ENCODE measurements around the gene IGF1.

The IGF1 gene

DNA sequence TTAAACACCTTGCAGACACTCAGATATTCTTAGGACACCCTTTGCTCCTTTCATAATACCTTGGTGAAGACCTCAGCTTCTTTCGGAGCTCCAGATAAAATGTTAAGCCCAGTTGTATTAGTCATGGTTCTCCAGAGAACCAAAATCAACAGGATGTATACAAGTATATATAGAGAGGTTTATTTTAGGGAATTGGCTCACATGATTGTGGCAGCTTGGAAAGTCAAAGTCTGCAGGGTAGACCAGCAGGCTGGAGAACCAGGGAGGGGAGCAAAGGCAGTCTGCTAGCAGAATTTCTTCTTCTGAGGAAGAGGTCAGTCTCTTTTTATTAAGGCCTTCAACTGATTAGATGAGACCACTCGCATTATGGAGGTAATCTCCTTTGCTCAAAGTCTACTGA is 6.9 kb upstream of the IGF1 start:
- DNase-seq, result no peak

DNA sequence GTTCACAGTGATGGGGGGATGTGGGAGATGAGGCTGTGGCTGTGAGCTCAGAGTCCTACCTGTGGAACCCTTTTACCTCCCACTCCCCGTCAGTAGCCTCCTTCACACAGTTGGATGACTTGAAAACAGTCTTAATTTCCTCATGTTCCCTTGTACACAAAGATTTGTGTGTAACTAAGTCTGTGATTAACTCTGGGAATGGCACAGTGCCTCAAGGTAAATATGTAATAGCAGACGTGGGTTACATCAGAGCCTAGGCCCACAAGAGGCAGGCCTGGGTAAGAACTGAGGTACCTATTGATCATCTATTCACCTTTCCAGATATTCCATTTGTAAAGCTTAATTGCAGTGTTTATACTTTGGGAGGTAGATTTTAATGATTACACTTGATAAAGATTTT is 5.8 kb upstream of the IGF1 start:
- no peak for DNase-seq

DNA sequence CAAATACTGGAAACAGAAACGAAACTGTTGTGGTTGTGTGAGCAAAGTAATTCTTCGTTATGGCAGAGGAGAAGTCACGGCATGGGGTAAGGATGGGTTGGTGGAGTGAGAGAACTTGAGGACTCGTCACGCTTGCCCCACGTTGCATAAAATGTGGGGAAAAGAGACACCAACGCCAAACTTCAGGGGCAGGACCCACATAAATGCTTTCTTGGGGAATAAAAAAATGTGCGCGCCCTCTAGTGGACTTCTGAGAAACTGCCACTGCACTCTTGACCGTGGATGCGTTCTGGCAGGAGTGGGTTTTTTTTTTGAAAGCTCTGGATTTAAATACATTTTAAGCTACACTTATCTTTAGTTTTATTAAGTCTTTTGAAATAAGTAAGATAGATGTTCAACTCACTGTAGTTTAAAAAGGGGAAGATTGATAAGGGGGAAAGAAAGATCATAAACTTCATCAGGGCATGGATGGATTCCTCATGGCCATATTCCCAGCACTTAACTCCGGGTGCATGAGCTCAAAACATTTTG is 4.1 kb upstream of the IGF1 start:
- DNase-seq, result no peak

DNA sequence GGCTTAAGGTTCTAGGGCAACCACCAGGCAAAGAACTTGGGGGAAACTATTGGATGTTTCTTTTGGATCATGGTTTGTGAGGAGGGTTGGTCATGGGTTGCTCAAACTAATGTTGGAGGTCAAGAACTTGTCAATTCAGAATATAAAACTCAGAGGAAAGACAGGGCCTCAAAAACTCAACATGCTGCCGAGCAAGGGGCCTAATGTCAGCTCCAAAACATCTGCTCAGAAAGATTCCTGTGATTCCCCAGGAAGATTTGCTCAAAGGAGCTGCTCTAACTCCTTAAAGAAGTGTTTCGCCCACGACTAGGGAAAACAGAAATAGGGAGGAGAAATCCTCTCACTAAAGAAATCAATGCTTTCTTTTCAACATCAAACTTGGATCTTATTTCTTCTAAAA is 3.7 kb upstream of the IGF1 start:
- DNase-seq, result no peak

DNA sequence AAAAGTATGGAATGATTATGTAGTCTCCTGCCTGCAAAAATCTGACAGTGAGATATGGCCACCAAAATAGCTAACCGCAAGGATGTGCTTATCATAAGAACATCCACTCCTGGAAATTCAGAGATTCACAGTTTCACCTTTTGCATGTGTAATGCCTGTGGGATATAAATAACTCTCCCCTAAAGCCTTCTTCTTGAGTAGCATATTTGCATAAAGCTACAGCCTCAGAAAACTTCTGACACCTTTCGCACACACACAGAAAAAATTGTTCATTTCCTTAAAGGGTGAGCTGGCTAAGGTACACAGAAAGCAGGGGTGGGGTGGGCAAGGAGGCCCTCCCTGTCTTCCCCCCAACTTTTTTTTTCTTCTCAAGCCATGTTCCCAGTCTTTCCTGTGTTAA is 3.1 kb upstream of the IGF1 start:
- DNase-seq, result no peak

DNA sequence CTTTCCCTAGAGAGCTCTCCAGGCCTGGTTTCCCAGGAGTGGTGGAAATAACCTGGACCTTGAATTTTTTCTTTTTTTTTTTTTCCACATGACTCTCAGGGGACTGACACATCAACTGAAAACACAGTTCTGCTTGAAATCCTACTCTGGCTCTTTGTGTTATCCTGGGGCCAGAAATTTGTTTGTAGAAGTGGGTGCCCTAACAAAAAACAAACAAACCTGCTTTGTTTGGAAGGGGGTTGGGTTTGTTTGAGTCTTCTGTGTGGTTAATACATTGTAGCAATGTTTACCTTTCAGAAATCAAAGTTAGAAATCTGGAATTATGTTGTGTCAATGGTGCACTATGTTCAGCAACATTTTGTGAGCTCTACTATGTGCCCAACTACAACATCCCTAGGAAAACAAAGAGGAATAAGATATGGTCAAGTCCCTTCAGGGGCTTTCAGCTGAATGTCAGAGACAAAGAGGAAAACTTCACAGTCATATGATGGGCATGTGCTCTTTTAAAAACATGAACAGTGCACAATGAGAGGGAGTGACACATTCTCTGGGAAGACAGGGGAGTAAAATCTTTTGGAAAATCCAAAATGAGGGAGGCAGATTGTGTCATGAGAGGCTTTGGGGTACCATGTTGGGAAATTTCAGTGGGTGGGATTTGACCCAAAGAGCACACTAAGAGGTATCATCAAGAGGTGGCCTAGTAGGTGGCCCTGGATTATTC is 1.5 kb upstream of the IGF1 start:
- DNase-seq, result no peak

DNA sequence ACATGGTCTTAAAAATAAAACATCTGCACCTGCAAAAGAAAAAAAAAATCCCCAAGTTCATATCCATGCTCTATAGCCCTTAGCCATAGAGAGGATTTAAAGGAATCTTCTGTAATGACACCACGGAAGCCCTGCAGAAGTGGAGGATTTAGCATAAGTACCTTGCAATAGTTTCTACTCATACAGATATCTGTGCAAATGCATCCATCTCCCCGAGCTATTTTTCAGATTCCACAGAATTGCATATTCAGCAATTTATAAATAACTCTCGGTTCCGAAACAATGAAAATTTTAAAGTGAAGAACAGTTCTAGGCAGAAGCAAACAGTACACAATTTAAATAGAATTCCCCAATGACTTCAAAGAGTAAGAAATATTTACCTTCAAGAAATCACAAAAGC is 424 bp downstream of the IGF1 start:
- no peak for DNase-seq

DNA sequence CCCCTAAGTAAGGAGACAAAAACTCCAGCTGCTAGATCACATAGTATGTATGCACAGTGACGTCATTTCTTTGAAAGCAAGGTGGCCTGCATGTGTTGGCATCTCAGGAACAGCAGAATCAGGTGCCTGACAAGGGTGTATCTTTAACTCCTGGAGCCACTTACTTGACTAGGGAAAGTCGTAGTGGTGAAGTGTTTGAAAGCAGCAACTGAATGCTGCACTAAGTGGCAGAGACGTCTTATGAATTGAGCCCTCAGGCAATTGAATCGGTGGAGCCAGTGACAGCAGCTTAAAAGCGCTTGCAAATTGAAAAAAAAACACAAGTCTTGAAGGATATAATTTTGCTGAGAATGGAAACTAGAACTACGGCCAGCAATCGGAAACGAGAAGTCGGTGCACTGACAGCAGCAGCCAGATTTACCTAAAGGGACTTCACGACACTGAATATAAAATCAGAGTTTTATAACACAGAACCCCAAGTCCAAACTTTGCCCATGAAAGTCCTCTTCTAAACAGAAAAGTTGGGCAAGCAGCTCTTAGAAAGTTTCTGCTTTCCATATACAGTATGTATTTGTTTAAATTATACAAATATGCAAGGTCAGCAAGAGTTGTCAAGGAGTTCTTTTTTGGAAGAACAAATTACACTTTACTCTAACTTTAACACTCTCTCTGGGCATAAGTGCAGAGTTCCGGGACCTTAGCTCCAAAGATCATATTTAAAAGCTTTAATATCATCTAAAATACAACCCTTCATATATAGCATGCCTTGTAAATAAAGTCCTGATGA is 1.1 kb downstream of the IGF1 start:
- DNase-seq, result no peak

DNA sequence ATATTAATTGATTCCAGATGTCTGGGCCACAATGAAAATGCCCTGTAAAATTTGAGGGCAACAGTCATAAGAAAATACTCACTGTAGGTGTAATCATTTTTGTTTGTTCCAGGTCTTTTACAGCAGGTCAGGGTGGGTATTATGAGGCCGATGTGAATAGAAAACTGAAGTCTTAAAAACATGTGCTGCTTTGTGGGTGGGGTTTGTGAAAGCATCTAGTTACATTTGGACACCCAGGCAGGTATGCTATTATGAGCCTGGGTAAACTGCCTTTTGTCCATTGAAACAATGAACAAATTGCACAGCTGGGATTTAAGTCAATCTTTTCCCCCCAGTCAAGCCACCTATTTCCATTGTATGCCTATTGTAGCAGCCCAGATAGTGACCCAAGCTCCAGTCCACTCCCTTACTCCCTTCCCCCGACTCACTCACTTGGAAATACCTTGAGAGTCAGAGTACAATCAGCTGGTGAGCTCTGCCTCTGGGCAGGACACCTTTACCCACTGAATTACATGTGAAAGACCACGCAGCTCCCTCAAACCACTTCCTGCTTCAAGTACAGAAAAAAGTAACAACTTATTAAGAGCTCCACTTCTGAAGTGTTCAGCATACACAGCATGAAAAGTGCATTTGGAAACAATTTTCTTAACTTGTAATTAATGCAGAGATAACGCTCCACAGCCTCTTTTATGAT is 1.8 kb downstream of the IGF1 start:
- no peak for DNase-seq

DNA sequence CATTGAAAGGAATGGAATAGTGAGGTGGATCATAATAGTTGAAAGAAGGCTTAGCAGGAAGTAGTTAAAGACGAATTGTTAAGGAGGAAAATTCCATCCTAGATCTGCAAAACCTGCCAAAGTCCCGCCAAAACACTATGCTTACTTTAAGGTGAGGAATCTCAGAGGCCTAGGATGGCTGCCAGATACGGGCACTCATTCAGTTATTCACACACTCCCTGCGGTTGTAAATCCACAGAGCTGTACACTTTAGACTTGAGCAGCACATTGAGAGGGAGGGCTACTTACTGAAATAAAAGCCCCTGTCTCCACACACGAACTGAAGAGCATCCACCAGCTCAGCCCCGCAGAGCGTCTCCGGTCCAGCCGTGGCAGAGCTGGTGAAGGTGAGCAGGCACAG is 5.0 kb downstream of the IGF1 start:
- DNase-seq, result no peak

DNA sequence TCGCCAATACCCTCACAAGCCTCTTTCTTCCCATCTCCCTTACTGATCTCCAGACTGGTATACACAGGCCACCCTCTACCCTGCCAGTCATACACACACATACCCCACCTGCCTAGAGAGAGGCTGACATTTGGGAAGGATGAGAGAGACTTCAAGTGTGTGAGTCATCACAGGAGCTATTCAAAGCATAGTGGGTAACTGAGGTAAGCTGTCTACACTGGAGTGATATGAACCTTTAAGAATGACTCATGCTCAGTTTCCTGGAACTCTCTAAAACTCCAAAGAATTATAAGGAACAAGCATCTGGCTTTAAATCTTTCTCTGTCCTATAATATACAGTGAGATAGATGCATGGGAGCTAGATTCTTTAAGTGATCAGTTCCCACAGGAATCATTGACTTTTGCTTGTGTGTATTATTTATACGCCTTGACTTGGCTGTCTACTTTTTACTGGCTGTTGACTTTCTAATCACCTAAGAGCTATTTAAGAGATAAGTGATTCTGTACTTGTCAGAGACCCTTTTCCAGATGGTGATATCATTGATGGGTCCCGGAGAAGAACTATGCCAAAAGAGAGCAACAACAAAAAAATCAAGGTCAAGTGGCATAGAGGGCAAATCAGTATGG is 5.8 kb downstream of the IGF1 start:
- no peak for DNase-seq

DNA sequence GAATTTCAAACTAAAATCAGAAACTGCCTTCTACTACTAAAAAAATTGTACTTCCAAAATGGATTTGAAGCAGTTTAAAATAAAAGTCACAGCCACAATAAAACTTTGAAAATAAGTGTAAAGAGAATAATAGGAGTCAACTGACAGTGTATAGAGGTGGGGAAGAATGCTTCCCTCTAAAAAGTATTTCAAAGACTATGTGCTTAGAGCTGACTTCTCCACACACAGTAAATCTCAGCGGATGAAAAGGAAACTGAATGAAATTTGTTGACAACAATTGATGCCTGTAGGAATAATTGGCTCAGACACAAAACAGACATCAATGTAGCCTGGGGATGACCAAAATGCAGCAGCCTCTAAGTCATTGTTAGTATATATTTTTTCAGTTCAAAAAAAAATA is 7.9 kb downstream of the IGF1 start:
- DNase-seq, result no peak

DNA sequence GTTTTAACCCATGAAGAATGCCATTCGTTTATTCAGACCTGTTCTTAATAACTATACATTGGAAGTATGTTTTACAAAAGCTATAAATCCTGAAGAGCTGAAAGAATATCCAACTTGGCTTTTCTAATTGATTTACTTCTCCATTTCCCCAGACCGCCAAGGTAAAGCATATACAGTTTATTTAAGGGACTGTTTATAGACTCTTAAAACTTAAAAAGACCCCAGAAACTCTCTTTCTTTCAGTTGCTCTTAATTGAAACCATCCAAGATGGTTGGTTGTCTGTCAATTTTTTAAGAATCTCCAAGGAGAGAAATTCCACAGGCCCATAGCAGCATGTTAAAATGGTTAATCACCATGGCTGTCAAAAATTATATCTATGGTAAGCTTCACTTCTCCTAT is 8.8 kb downstream of the IGF1 start:
- DNase-seq, result no peak

DNA sequence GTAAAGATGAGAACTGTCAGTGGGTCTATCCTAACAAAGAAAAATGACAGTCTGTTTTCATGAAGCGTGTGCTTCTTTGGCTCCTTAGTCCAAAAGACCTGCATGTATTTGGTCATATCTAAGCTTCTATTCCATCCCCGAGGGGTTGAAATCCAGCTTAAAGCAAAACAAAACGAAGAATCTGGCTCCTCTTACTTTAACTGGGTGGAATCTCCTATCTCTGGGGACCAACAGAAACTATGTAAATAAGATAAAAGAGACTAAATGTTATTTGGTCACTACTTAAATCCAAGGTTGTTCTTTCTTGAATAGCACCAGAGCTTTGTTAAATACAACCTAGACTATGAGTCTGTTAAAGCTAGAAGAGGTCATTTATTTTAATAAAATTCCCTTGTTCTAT is 9.4 kb downstream of the IGF1 start:
- DNase-seq, result no peak

DNA sequence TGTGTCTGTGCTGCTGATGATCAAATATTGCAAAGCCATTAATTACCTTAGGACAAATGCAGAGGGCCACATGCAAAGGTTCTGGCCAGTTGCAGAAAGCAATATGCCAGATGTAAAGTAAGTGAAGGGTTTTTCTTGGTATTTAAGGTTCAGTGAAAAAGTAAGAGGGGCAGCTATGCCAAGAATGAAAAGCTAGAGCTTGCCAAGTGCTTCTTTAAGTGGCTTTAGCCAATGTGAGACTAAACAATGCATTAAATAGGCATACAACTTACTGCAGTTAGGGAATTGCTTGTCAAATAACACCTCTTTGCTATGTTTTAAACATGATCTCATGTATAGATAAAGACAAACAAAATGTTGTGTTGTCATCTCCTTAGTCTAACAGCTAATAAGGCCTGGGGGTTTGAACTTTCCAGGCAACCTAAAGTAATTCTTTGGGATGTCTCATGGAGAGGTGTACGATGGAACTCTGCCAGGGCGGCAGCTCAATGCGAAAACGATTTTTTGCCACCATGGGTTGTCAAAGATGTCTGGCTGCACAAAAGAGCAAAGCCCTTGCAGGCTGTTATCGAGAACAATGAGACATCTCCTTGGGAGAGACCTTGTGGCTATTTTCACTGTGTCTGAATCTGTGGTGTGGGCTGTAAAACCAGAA is 12.0 kb downstream of the IGF1 start:
- DNase-seq, result no peak

DNA sequence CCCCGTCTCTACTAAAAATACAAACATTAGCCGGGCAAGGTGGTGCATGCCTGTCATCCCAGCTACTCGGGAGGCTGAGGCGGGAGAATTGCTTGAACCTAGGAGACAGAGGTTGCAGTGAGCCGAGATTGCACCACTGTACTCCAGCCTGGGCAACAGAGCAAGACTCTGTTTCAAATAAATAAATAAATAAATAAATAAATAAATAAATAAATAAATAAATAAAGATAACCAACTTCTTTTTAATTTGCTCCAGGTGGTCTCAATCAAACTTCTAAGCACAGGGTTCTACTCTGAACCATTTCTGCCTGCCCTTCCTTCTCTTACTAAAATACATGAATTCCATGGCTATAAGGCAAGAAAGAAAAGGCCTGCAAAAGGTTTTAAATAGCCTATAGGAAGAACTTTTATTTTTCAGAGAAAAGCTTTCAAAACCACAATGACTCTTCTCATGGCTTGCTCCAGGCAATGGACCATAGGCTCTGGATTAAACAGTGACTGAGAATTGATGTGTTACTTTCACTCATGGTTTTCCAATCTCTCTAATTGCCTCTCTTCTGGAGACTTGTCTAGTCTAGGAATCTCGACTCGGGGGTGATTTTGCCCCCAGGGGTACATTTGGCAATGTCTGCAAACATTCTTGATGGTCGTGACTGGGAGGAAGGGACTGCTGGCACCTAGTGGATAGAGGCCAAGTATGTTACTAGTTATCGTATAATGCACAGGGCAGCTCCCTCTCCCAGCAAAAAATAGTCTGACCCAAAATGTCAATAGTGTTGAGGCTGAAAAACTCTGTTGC is 14.4 kb downstream of the IGF1 start:
- DNase-seq, result no peak

DNA sequence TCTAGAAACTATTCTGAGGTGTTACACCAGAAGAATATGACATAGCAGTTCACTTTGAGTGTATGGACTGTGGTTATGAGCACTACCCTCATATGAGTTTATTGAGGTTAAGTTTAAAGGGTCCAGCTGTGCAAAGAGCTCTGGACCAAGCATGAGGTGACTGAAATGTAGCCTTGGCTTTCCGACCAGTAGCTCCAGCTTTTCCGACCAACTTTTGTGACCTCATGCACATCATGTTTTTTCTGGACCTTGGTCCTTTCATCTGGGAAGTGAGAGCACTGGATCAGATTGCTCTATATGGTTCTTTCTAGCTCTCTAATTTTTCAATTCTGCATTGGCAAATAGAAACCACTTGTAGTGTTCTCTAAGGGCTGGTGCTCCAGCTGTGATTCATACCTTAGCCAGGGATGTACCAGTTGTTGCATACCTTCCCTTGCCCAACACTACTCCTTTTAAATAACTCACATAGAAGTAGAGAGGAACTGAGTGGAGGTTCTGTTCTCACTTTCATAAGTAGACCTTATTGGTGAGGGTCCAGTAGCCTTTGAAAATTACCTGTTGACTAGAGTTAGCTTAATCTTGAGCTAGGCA is 16.6 kb downstream of the IGF1 start:
- DNase-seq, result no peak

DNA sequence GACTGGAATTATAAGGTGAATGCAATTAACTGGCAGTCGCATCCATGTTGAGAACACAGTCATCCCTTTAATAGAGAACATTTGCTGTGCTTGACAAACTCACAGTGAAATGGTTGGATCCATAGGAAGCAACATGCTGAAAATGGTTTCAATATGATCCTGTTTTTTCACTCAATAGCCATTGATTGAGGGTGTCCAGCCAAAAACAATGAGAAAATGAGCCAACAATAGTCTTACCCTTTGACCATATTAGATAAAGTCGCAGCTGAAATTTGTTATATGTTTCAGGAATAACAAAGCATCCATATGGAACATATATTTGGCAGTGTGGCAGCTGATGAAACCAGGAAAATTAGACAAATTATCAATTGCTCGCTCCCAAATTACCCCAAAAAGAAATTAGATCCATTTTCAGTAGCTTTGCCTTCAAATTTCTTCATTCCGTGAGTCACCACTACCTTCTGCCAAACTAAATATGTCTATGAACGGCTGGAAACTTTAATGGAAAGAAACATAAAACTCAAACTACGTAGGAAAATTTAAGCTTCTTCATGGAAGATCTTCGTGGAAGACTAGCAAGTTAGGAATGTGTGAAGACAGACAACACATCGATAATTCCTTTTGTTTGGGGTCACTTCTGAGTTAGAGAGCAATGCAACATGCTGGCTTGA is 17.4 kb downstream of the IGF1 start:
- no peak for DNase-seq

DNA sequence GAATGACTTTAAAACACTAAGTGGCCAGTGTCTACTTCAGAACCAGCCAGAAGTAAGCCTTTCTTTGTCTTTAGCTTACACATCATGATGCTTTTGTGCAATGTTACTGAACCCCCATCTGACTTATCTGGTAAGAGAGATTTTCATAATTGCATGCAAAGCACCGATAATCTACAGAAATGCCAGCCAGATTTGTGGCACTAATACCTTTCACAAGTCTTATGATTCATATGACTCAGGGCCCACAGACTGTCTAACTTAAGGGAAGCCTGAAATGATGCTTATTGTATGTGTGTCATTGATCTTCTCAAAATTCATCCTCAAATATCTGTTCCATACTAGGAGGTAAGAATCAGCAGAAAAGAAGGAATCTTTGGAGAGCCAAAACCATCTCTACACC is 18.0 kb downstream of the IGF1 start:
- no peak for DNase-seq

DNA sequence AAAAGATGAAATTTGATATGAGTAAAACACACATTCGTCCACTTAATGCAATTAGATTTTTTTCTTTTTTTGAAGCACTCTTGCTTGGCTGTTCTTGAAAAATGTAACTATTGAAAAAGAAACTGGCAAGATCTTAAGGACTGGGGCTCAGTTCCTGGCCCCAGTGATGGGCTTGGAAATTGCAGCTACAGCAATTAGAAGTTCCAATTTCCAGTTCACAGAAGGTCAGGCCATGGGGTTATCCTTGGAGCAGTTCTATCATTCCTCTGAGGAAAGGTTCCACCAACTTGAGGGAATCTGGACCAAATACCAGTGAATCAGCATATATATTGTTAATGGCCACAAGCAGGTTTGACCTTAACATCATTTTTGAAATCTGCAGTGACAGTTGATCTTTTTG is 18.9 kb downstream of the IGF1 start:
- no peak for DNase-seq

DNA sequence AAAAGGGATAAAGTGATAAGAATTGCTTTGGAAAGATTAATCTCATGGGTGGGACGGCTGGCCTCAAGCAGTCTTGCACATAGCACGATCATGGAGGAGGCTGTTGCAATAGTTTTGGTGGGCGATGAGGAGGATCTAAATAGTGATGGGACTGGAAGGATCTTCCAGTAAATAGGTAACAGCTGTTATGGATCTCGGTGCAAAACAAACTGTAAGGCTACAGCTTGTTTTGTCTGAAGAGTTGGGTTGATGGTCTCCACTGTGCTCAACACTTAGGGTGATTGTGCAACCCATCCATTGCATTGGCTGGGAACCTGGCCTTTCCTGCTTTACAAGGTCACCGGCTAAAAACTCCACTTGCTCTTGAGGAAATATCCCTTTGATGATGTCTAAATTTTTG is 21.0 kb downstream of the IGF1 start:
- DNase-seq, result no peak
